ENCODE measurements around the gene FITM1. TPM values are rescaled to one million over a fixed set of nuclear protein-coding genes. Genes with fewer than 3 reads are reported as not detected.
A peak's percentile ranks its signal among the peaks of the same experiment; 100 is the strongest.

The FITM1 gene
- total and polyA plus RNA-seq, 2 experiments from 2014 or later, result 0.53 TPM; not detected in 1

GRCh38 chr14:24094841-24095270, 35.6 kb upstream of the FITM1 start:
- peak; percentile 0 for ATAC-seq
- 0 out of 2 replicates have a peak overlapping the region, but pooled peaks have one; percentile 23 for H2AFZ ChIP-seq
- peak overlapping the region; percentile 100 for H3K4me3 Mint-ChIP-seq

More at GRCh38 chr14:24094841-24095270, 35.6 kb upstream of the FITM1 start:
- Histone ChIP-seq H3K4me3 (peak overlapping the region; percentile 100), H3K4me2 (peak overlapping the region; percentile 100), H3F3A (replicated peaks; ENCODE audit: low read depth) (peaks cover 15% of the 10 kb centered on the region), H3K4me1 (ENCODE audit: insufficient read depth) (peaks cover 18% of the 10 kb centered on the region), H3K27me3 (ENCODE audit: insufficient read depth) (no peaks in the 10 kb centered on the region), H3K9me2 (ENCODE audit: insufficient read depth) (peaks cover 8% of the 10 kb centered on the region), H3K36me3 (ENCODE audit: insufficient read depth) (no peaks in the 10 kb centered on the region), H3K27ac (ENCODE audit: low read depth) (peak overlapping the region; percentile 97), H4K20me1 (replicated peaks; ENCODE audit: insufficient read depth) (peaks cover 5% of the 10 kb centered on the region; the same call in 1 of the 2 replicates), H3K79me2 (replicated peaks; ENCODE audit: insufficient read depth) (peaks cover 22% of the 10 kb centered on the region)
- Mint-ChIP-seq H3K27ac (peak overlapping the region; percentile 96), H3K4me1 (peaks cover 33% of the 10 kb centered on the region), H3K9me3 (peaks cover 3% of the 10 kb centered on the region; the same call in 2 of the 3 replicates), H3K27me3 (ENCODE audit: insufficient read depth, low read depth, poor library complexity) (peaks cover 24% of the 10 kb centered on the region), H3K36me3 (ENCODE audit: low read depth) (peaks cover 57% of the 10 kb centered on the region)
- no peak for TF ChIP-seq CREB1 (CRISPR knock-in tag; IDR thresholded peaks at IDR 0.05; ENCODE audit: low read depth)
- TF ChIP-seq, protein P1, sequence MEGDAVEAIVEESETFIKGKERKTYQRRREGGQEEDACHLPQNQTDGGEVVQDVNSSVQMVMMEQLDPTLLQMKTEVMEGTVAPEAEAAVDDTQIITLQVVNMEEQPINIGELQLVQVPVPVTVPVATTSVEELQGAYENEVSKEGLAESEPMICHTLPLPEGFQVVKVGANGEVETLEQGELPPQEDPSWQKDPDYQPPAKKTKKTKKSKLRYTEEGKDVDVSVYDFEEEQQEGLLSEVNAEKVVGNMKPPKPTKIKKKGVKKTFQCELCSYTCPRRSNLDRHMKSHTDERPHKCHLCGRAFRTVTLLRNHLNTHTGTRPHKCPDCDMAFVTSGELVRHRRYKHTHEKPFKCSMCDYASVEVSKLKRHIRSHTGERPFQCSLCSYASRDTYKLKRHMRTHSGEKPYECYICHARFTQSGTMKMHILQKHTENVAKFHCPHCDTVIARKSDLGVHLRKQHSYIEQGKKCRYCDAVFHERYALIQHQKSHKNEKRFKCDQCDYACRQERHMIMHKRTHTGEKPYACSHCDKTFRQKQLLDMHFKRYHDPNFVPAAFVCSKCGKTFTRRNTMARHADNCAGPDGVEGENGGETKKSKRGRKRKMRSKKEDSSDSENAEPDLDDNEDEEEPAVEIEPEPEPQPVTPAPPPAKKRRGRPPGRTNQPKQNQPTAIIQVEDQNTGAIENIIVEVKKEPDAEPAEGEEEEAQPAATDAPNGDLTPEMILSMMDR (conservative IDR thresholded peaks at IDR 0.05; ENCODE audit: low read depth in 2 of 2), result no peak
- TF ChIP-seq POLR2AphosphoS5 (IDR thresholded peaks at IDR 0.05; ENCODE audit: low read depth), result no peak
- TF ChIP-seq EZH2phosphoT487 (IDR thresholded peaks at IDR 0.05; ENCODE audit: unreplicated experiment), result no peak
- TF ChIP-seq, protein P2, sequence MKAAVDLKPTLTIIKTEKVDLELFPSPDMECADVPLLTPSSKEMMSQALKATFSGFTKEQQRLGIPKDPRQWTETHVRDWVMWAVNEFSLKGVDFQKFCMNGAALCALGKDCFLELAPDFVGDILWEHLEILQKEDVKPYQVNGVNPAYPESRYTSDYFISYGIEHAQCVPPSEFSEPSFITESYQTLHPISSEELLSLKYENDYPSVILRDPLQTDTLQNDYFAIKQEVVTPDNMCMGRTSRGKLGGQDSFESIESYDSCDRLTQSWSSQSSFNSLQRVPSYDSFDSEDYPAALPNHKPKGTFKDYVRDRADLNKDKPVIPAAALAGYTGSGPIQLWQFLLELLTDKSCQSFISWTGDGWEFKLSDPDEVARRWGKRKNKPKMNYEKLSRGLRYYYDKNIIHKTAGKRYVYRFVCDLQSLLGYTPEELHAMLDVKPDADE (IDR thresholded peaks at IDR 0.05), result no peak
- no peak for TF ChIP-seq JUNB (IDR thresholded peaks at IDR 0.05; ENCODE audit: unreplicated experiment)
- TF ChIP-seq ZNF114 (CRISPR knock-in tag; IDR thresholded peaks at IDR 0.05), result no peak
- no peak for TF ChIP-seq ZNF462 (CRISPR knock-in tag; IDR thresholded peaks at IDR 0.05)
- no peak for TF ChIP-seq STAT1 (IDR thresholded peaks at IDR 0.05; ENCODE audit: unreplicated experiment)
- TF ChIP-seq EZH2 (IDR thresholded peaks at IDR 0.05; ENCODE audit: low read depth, unreplicated experiment), result no peak
- no peak for TF ChIP-seq NANOG (IDR thresholded peaks at IDR 0.05; ENCODE audit: borderline replicate concordance)
- TF ChIP-seq, protein P3, sequence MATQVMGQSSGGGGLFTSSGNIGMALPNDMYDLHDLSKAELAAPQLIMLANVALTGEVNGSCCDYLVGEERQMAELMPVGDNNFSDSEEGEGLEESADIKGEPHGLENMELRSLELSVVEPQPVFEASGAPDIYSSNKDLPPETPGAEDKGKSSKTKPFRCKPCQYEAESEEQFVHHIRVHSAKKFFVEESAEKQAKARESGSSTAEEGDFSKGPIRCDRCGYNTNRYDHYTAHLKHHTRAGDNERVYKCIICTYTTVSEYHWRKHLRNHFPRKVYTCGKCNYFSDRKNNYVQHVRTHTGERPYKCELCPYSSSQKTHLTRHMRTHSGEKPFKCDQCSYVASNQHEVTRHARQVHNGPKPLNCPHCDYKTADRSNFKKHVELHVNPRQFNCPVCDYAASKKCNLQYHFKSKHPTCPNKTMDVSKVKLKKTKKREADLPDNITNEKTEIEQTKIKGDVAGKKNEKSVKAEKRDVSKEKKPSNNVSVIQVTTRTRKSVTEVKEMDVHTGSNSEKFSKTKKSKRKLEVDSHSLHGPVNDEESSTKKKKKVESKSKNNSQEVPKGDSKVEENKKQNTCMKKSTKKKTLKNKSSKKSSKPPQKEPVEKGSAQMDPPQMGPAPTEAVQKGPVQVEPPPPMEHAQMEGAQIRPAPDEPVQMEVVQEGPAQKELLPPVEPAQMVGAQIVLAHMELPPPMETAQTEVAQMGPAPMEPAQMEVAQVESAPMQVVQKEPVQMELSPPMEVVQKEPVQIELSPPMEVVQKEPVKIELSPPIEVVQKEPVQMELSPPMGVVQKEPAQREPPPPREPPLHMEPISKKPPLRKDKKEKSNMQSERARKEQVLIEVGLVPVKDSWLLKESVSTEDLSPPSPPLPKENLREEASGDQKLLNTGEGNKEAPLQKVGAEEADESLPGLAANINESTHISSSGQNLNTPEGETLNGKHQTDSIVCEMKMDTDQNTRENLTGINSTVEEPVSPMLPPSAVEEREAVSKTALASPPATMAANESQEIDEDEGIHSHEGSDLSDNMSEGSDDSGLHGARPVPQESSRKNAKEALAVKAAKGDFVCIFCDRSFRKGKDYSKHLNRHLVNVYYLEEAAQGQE (IDR thresholded peaks at IDR 0.05; ENCODE audit: unreplicated experiment), result no peak
- no peak for TF ChIP-seq ZNF331 (CRISPR knock-in tag; IDR thresholded peaks at IDR 0.05; ENCODE audit: low read depth)
- peak; percentile 30 for DNase-seq (ENCODE audit: low spot score)
